ENCODE data around the gene LSM4. TPM values are rescaled to one million over a fixed set of nuclear protein-coding genes. Genes with fewer than 3 reads are reported as not detected.

The LSM4 gene
- total RNA-seq, 1 experiment from 2014 or later: 115 TPM

GRCh38 chr19:18280247-18281081, 42.4 kb downstream of the LSM4 start:
- Mint-ChIP-seq H3K9me3 (ENCODE audit: low read depth, unreplicated experiment) (no peaks in the 10 kb centered on the region), H3K4me3 (ENCODE audit: low read depth, unreplicated experiment) (peak overlapping the region; percentile 74), H3K36me3 (ENCODE audit: insufficient read depth, unreplicated experiment) (peaks cover 63% of the 10 kb centered on the region), H3K27ac (ENCODE audit: unreplicated experiment) (peak overlapping the region; percentile 95), H3K4me1 (ENCODE audit: low read depth, unreplicated experiment) (peaks cover 17% of the 10 kb centered on the region), H3K27me3 (ENCODE audit: unreplicated experiment) (no peaks in the 10 kb centered on the region)
- intact Hi-C loops (cut with micrococcal nuclease; ENCODE audit: unreplicated experiment): no loop called here
- CTCF ChIA-PET: interaction anchor here (0.6 to 2.4 kb wide), 11 partner anchors 10 to 88 kb away, joined by 3 to 48 read pairs (median 5); partner anchors contain the start of genes LSM4 and MPV17L2
- BruUV-seq (replicated peaks): no TSS peak
- peak; percentile 73 for DNase-seq
- TF ChIP-seq CTCF (IDR thresholded peaks at IDR 0.05; ENCODE audit: unreplicated experiment): no peak

- peak overlapping the region; percentile 73 for H3K27ac Mint-ChIP-seq (ENCODE audit: unreplicated experiment)
- intact Hi-C loops (cut with micrococcal nuclease; ENCODE audit: unreplicated experiment): loop anchor here (1.0 to 10.0 kb wide), 2 partner anchors 44 to 135 kb away; partner anchors contain the start of genes LSM4 and SSBP4
- TSS peak; percentile 52 for BruUV-seq (replicated peaks)
- CTCF ChIA-PET: interaction anchor here (0.6 to 2.4 kb wide), 20 partner anchors 9 to 138 kb away, joined by 3 to 48 read pairs (median 4); partner anchors contain the start of genes GDF15, LSM4 and MPV17L2
- H3K4me3 Mint-ChIP-seq (ENCODE audit: low read depth, unreplicated experiment): peak overlapping the region; percentile 74
- no peaks in the 10 kb centered on the region for H3K27me3 Mint-ChIP-seq (ENCODE audit: unreplicated experiment)
- H3K9me3 Mint-ChIP-seq (ENCODE audit: low read depth, unreplicated experiment): no peaks in the 10 kb centered on the region
- DNase-seq: peak; percentile 90
- peak; percentile 86 for TF ChIP-seq CTCF (IDR thresholded peaks at IDR 0.05; ENCODE audit: unreplicated experiment)
- H3K36me3 Mint-ChIP-seq (ENCODE audit: insufficient read depth, unreplicated experiment): peaks cover 71% of the 10 kb centered on the region
- H3K4me1 Mint-ChIP-seq (ENCODE audit: low read depth, unreplicated experiment): peaks cover 17% of the 10 kb centered on the region
Observed at GRCh38 chr19:18279516-18280246, 43.2 kb downstream of the LSM4 start.

GRCh38 chr19:18279266-18279515, 43.7 kb downstream of the LSM4 start:
- CTCF ChIA-PET: interaction anchor here (0.7 to 2.4 kb wide), 12 partner anchors 10 to 139 kb away, joined by 3 to 48 read pairs (median 4); partner anchors contain the start of genes GDF15 and LSM4
- Mint-ChIP-seq H3K4me3 (ENCODE audit: low read depth, unreplicated experiment) (peak overlapping the region; percentile 74), H3K27ac (ENCODE audit: unreplicated experiment) (peak overlapping the region; percentile 73), H3K27me3 (ENCODE audit: unreplicated experiment) (no peaks in the 10 kb centered on the region), H3K36me3 (ENCODE audit: insufficient read depth, unreplicated experiment) (peaks cover 76% of the 10 kb centered on the region), H3K4me1 (ENCODE audit: low read depth, unreplicated experiment) (peaks cover 17% of the 10 kb centered on the region), H3K9me3 (ENCODE audit: low read depth, unreplicated experiment) (no peaks in the 10 kb centered on the region)
- intact Hi-C loops (cut with micrococcal nuclease; ENCODE audit: unreplicated experiment): loop anchor here (1.0 to 10.0 kb wide), 2 partner anchors 44 to 136 kb away; partner anchors contain the start of genes LSM4 and SSBP4
- BruUV-seq (replicated peaks): no TSS peak
- DNase-seq: no peak
- TF ChIP-seq CTCF (IDR thresholded peaks at IDR 0.05; ENCODE audit: unreplicated experiment): no peak

- Mint-ChIP-seq H3K36me3 (ENCODE audit: insufficient read depth, unreplicated experiment) (peaks cover 76% of the 10 kb centered on the region), H3K27ac (ENCODE audit: unreplicated experiment) (peak overlapping the region; percentile 73), H3K27me3 (ENCODE audit: unreplicated experiment) (no peaks in the 10 kb centered on the region), H3K4me3 (ENCODE audit: low read depth, unreplicated experiment) (peak overlapping the region; percentile 74), H3K4me1 (ENCODE audit: low read depth, unreplicated experiment) (peaks cover 17% of the 10 kb centered on the region), H3K9me3 (ENCODE audit: low read depth, unreplicated experiment) (no peaks in the 10 kb centered on the region)
- no TSS peak for BruUV-seq (replicated peaks)
- no peak for TF ChIP-seq CTCF (IDR thresholded peaks at IDR 0.05; ENCODE audit: unreplicated experiment)
- peak; percentile 15 for DNase-seq
- CTCF ChIA-PET: interaction anchor here (1.0 to 2.4 kb wide), 5 partner anchors 18 to 51 kb away, joined by 3 to 48 read pairs (median 15); partner anchors contain the start of gene LSM4
- intact Hi-C loops (cut with micrococcal nuclease; ENCODE audit: unreplicated experiment): loop anchor here (1.0 to 10.0 kb wide), 2 partner anchors 45 to 136 kb away; partner anchors contain the start of genes LSM4 and SSBP4
Observed at GRCh38 chr19:18278521-18279265, 44.2 kb downstream of the LSM4 start.
